Measurements from ENCODE around the gene A2ML1.

GRCh38 chr12:8827551-8828256 is 5.3 kb downstream of the A2ML1 start:
- no peak for TF ChIP-seq CTCF (IDR thresholded peaks at IDR 0.05)
- TF ChIP-seq POLR2A (IDR thresholded peaks at IDR 0.05): no peak
